H1 (cell line): Measurements from ENCODE around the gene TJP3. TPM values are rescaled to one million over a fixed set of nuclear protein-coding genes. Genes with fewer than 3 reads are reported as not detected.

ENCODE experiments used
- ATF2 ChIP-seq: IDR thresholded peaks from 2 replicates; pipeline ENCODE4 v1.6.1; 2012; ENCODE audit warnings: low read length, inconsistent platforms
- CTCF ChIP-seq, 3 experiments: IDR thresholded peaks; 1 replicate in 2 of 3; 2 replicates in 1 of 3; pipeline versions ENCODE4 v1.5.1 to v1.6.1; 2011; ENCODE audit warnings: low read length in 3 of 3, mild to moderate bottlenecking in 3 of 3, inconsistent platforms in 2 of 3, low read depth in 1 of 3, moderate library complexity in 1 of 3; ENCODE audit not compliant: insufficient read depth in 1 of 3; ENCODE audit errors: control extremely low read depth in 1 of 3
- HDAC2 ChIP-seq, 2 experiments: fragments of 300-600 bp in 1 of 2; sonication (generic) in 1 of 2; IDR thresholded peaks; 2 replicates each; pipeline ENCODE4 v1.6.1; 2011 to 2012; ENCODE audit warnings: low read depth in 2 of 2, low read length in 2 of 2, mild to moderate bottlenecking in 2 of 2, moderate library complexity in 2 of 2, borderline replicate concordance in 1 of 2, inconsistent platforms in 1 of 2
- JUN ChIP-seq: IDR thresholded peaks from 2 replicates; pipeline ENCODE4 v1.6.1; 2011; ENCODE audit warnings: low read depth, mild to moderate bottlenecking, improper control_type of control experiment, low read length
- KDM1A ChIP-seq: fragments of 200-600, 300-600 bp; sonication (generic); IDR thresholded peaks from 2 replicates; pipeline ENCODE4 v1.7.1; 2016; ENCODE audit warnings: mild to moderate bottlenecking, low read length, borderline replicate concordance
- NRF1 ChIP-seq: IDR thresholded peaks from 2 replicates; pipeline ENCODE4 v1.6.1; 2011; ENCODE audit warnings: mild to moderate bottlenecking, low read depth, low read length, improper control_type of control experiment
- RBBP5 ChIP-seq: IDR thresholded peaks from 2 replicates; pipeline ENCODE4 v1.7.1; 2012; ENCODE audit warnings: low read depth, mild to moderate bottlenecking, inconsistent platforms, low read length, moderate library complexity, borderline replicate concordance
- TCF12 ChIP-seq: IDR thresholded peaks from 2 replicates; pipeline ENCODE4 v1.6.1; 2011; ENCODE audit warnings: low read depth, mild to moderate bottlenecking, low read length
- polyA plus RNA-seq, 7 experiments: library from polyadenylated mRNA; depleted of rRNA in 3 of 7; stranded (reverse) in 5 of 7; unstranded in 2 of 7; fragments of >200 nt in 5 of 7; fragments of 200-250 nt in 2 of 7; gene quantifications; 1 replicate in 5 of 7; 2 replicates in 1 of 7; 4 replicates in 1 of 7; pipeline versions ENCODE4 v1.2.1 to v1.2.3, GENCODE V29; 2011 to 2013; ENCODE audit warnings: missing spikeins in 2 of 7, mixed read lengths in 2 of 7
- total RNA-seq: library from RNA; stranded (reverse); fragmentation: NEBNext Ultra II Directional; extraction: Animal tissue kit (Norgen Biotek cat#: 25700); gene quantifications from 2 replicates; pipeline ENCODE4 v1.2.1, GENCODE V29; 2021

The TJP3 gene
- total and polyA plus RNA-seq, 2 of the 8 experiments (the other 6 are each of a cell fraction or from before 2014, with no cell fraction given) = 17.1 to 26.1 TPM

GRCh38 chr19:3692141-3693024 is 15.8 kb upstream of the TJP3 start (continued):
- TF ChIP-seq NRF1 (no peak), HDAC2 (IDR thresholded peaks at IDR 0.05; ENCODE audit: borderline replicate concordance in 1 of 2, low read depth in 2 of 2, low read length in 2 of 2) (0 out of 4 replicates have a peak, but pooled peaks of 1 of the 2 experiments have one; percentile 47), JUN (no peak), TCF12 (no peak), RBBP5 (no peak), ATF2 (no peak), CTCF (IDR thresholded peaks at IDR 0.05; ENCODE audit: control extremely low read depth in 1 of 3, insufficient read depth in 1 of 3, low read depth in 1 of 3, low read length in 3 of 3) (peak; percentile 53 to 76 (median 70)), KDM1A (peak; percentile 95; the same call in 1 of the 2 replicates)
